HG03280 (cell line): ENCODE data around the gene PCDHB11.
"Not testable (repeated sequence)": the region's sequence is repeated elsewhere in the genome, so short reads cannot be mapped to it uniquely, and the experiment has no call there.

Source experiments
- ATAC-seq: cut with Tn5 transposase; IDR thresholded peaks from one replicate; pipeline ENCODE4 v1.9.1; 2021; ENCODE audit warnings: mild to moderate bottlenecking, moderate library complexity; ENCODE audit not compliant: unreplicated experiment

The PCDHB11 gene

GRCh38 chr5:141235922-141236321, 36.5 kb downstream of the PCDHB11 start:
- ATAC-seq, result not testable (repeated sequence)

GRCh38 chr5:141236516-141237313, 37.3 kb downstream of the PCDHB11 start:
- no peak for ATAC-seq

GRCh38 chr5:141241496-141241895, 42.1 kb downstream of the PCDHB11 start:
- ATAC-seq, result no peak

GRCh38 chr5:141245250-141245717, 45.9 kb downstream of the PCDHB11 start, which contains the start of gene PCDHB15:
Gene PCDHB15, plus strand, starts transcription at chr5:141245395. Its CDS starts 184 bp downstream, at chr5:141245579.
- no peak for ATAC-seq

GRCh38 chr5:141246971-141247370, 47.5 kb downstream of the PCDHB11 start:
- not testable (repeated sequence) for ATAC-seq

- not testable (repeated sequence) for ATAC-seq
Observed at GRCh38 chr5:141247434-141247833, 48.0 kb downstream of the PCDHB11 start.

- no peak for ATAC-seq
Observed at GRCh38 chr5:141250576-141250975, 51.1 kb downstream of the PCDHB11 start.
